GM13977 (cell line): Measurements from ENCODE around the gene ARID1B.

ENCODE experiments used
- DNase-seq: peaks from one replicate; pipeline ENCODE4 v3.0.0; 2012; ENCODE audit warnings: low spot score
- CTCF ChIP-seq: IDR thresholded peaks from 2 replicates; pipeline ENCODE4 v1.5.1; 2012; ENCODE audit warnings: mild to moderate bottlenecking, control low read depth; ENCODE audit not compliant: insufficient read depth; ENCODE audit errors: extremely low read depth, missing control alignments
- in situ Hi-C: fragments of 300-500 bp; cut with MboI; formaldehyde crosslinking; loops from one replicate; pipeline ENCODE4 v1.12.0; 2022; ENCODE audit warnings: low sequenced_read_pairs, low pct_unique_long_range_greater_than_20kb, mixed read lengths, inconsistent platforms; ENCODE audit not compliant: unreplicated experiment

The ARID1B gene

GRCh38 chr6:156840606-156841005 lies 63.4 kb downstream of the ARID1B start:
- in situ Hi-C loops = no loop called here
- DNase-seq = no peak
- TF ChIP-seq CTCF = no peak

GRCh38 chr6:156841508-156841907 lies 64.3 kb downstream of the ARID1B start:
- DNase-seq = no peak
- no peak for TF ChIP-seq CTCF
- in situ Hi-C loops = no loop called here

- no peak for TF ChIP-seq CTCF
- DNase-seq = no peak
- in situ Hi-C loops = no loop called here
Observed at GRCh38 chr6:156842598-156843250, 65.5 kb downstream of the ARID1B start.

- DNase-seq = no peak
- no peak for TF ChIP-seq CTCF
- in situ Hi-C loops = no loop called here
Observed at GRCh38 chr6:156844089-156844488, 66.9 kb downstream of the ARID1B start.

- in situ Hi-C loops = no loop called here
- DNase-seq = no peak
- TF ChIP-seq CTCF = no peak
Observed at GRCh38 chr6:156845454-156846155, 68.4 kb downstream of the ARID1B start.

GRCh38 chr6:156846845-156847599 lies 69.8 kb downstream of the ARID1B start:
- no peak for TF ChIP-seq CTCF
- no peak for DNase-seq
- in situ Hi-C loops = no loop called here
